Caco-2 (cell line): ENCODE data around the gene CHID1. TPM values are rescaled to one million over a fixed set of nuclear protein-coding genes. Genes with fewer than 3 reads are reported as not detected.

Experiments used
- Bru-seq: library from RNA; stranded (reverse); fragments of 400-500 nt; gene quantifications from one replicate; lab custom pipeline; 2021; lab: Mats Ljungman, UMichigan
- BruChase-seq, 2 experiments: library from RNA; stranded (reverse); fragments of 400-500 nt; gene quantifications; one replicate each; lab custom pipeline; 2021; lab: Mats Ljungman, UMichigan
- BruUV-seq: library from RNA; stranded (reverse); fragments of 400-500 nt; replicated peaks from 2 replicates; lab custom pipeline; 2021; lab: Mats Ljungman, UMichigan
- CTCF ChIA-PET: fragments of 300-600 bp; sonication (Branson Sonifier 250); formaldehyde crosslinking; loops from one replicate; lab custom pipeline; 2022; ENCODE audit warnings: antibody characterized with exemption; lab: Charles Lee
- POLR2A ChIA-PET: fragments of 300-600 bp; sonication (Branson Sonifier 250); formaldehyde crosslinking; loops from one replicate; lab custom pipeline; 2022; ENCODE audit warnings: antibody characterized with exemption; lab: Charles Lee
- DNase-seq, 2 experiments: peaks; one replicate each; pipeline versions ENCODE4 v3.0.0 to v3.0.0-alpha.2; 2020 to 2022
- H3K27me3 ChIP-seq: replicated peaks from 2 replicates; pipeline ENCODE4 v1.6.0; 2011; ENCODE audit warnings: low read length; ENCODE audit not compliant: control insufficient read depth, insufficient read depth
- H3K36me3 ChIP-seq: 2 replicates; pipeline ENCODE4 v1.5.1; 2011; ENCODE audit warnings: low read length; ENCODE audit not compliant: control insufficient read depth, insufficient read depth
- H3K4me1 ChIP-seq: fragments of 250-450 bp; sonication (Bioruptor Pico); 2 replicates; pipeline ENCODE4 v1.5.1; 2020; ENCODE audit warnings: mild to moderate bottlenecking
- H3K4me3 ChIP-seq: 2 replicates; pipeline ENCODE4 v1.5.1; 2011; ENCODE audit warnings: low read depth, mild to moderate bottlenecking, control low read depth, low read length
- H3K9me3 ChIP-seq: fragments of 250-450 bp; sonication (Bioruptor Pico); 2 replicates; pipeline ENCODE4 v1.5.1; 2020; ENCODE audit warnings: mild to moderate bottlenecking, moderate library complexity
- H3K27ac Mint-ChIP-seq: one replicate; pipeline ENCODE4 v1.8.0; 2022; ENCODE audit warnings: mixed read lengths; ENCODE audit not compliant: unreplicated experiment
- H3K27me3 Mint-ChIP-seq: one replicate; pipeline ENCODE4 v1.8.0; 2022; ENCODE audit warnings: mixed read lengths; ENCODE audit not compliant: insufficient read depth, unreplicated experiment
- H3K36me3 Mint-ChIP-seq: one replicate; pipeline ENCODE4 v1.8.0; 2022; ENCODE audit warnings: mild to moderate bottlenecking, mixed read lengths; ENCODE audit not compliant: insufficient read depth, unreplicated experiment
- H3K4me1 Mint-ChIP-seq: one replicate; pipeline ENCODE4 v1.8.0; 2022; ENCODE audit warnings: low read depth, mixed read lengths; ENCODE audit not compliant: unreplicated experiment
- H3K4me3 Mint-ChIP-seq: one replicate; pipeline ENCODE4 v1.8.0; 2022; ENCODE audit warnings: mild to moderate bottlenecking, moderate library complexity, mixed read lengths; ENCODE audit not compliant: unreplicated experiment
- H3K9me3 Mint-ChIP-seq: one replicate; pipeline ENCODE4 v1.8.0; 2022; ENCODE audit warnings: mixed read lengths; ENCODE audit not compliant: unreplicated experiment
- intact Hi-C: fragments of 100-400 bp; cut with micrococcal nuclease; formaldehyde crosslinking; loops from one replicate; pipeline ENCODE4 v1.10.0; 2022; ENCODE audit not compliant: unreplicated experiment
- long read RNA-seq: library from polyadenylated mRNA; stranded (forward); transcript quantifications from one replicate; pipeline ENCODE4 v2.0.0, GENCODE V29; 2022
- total RNA-seq: library from RNA; stranded (reverse); gene quantifications from 2 replicates; pipeline ENCODE4 v1.2.3, GENCODE V29; 2022
- TF ChIP-seq, protein P1 (sequence below), 2 experiments: fragments of 200-600 bp in 1 of 2; IDR thresholded peaks; 1 replicate in 1 of 2; 2 replicates in 1 of 2; pipeline versions ENCODE4 v1.5.1 to v1.8.0; 2011 to 2022; ENCODE audit warnings: antibody characterized with exemption in 1 of 2, control low read depth in 1 of 2, inconsistent platforms in 1 of 2, low read depth in 1 of 2, low read length in 1 of 2, mild to moderate bottlenecking in 1 of 2, moderate library complexity in 1 of 2; ENCODE audit not compliant: insufficient read depth in 1 of 2, severe bottlenecking in 1 of 2, unreplicated experiment in 1 of 2

The CHID1 gene
- 166 and 180 TPM in 2 replicates for total RNA-seq
- Bru-seq, nascent RNA = percentile 60 among the genes with signal in this experiment
- BruChase-seq, experiment 1, labeled RNA remaining after a 2-hour chase = percentile 65 among the genes with signal in this experiment
- BruChase-seq, experiment 2, labeled RNA remaining after a 6-hour chase = percentile 74 among the genes with signal in this experiment
- long read RNA-seq, transcript CHID1-203 (14 exons, 1,477 nt) = minor isoform, 47 of 439 reads
- long read RNA-seq, transcript CHID1-201 (13 exons, 3,374 nt) = major isoform, 167 of 439 reads
- long read RNA-seq, transcript CHID1-202 (12 exons, 1,289 nt) = minor isoform, 17 of 439 reads
- long read RNA-seq, partial matches to known transcripts = 84 of 439 reads
- long read RNA-seq, other reads (novel, unspliced or antisense) = 123 of 439 reads

DNA sequence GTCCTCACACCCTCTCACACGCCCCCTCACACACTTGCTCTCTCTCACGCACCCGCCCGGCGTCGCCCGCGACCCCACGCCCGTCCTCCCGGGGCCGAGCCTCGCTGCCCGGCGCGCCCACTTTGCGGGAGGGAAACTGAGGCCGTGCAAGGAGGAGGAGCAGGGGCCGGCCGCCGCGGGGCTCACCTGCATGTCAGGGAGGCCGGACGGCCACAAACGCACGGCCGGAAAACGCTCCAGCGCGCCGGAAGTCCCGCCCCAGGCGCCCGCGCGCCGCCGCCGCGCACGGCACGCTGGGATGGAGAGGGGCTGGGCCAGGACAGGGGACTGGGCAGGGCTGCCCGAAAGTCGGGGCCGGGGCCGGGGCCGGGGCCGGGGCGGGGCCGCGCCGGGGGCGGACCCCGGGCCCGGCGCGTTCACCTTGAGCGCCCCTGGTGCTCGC lies at the start of gene CHID1:
Gene CHID1 (minus strand): TSS at position 222 of the 442 bp plus-strand sequence. CDS start 5,994 bp downstream, outside the sequence.
- POLR2A ChIA-PET = interaction anchor here (0.6 to 1.7 kb wide), 3 partner anchors 30 to 91 kb away, joined by 3 to 12 read pairs (median 3); no protein-coding TSS in a partner anchor
- H3K27me3 ChIP-seq = no peaks in the 10 kb centered on the region
- Mint-ChIP-seq H3K27me3 (no peaks in the 10 kb centered on the region), H3K4me3 (peak within 1 kb of the TSS; percentile 84), H3K27ac (peak within 1 kb of the TSS; percentile 78), H3K36me3 (peaks cover 20% of the 10 kb centered on the region), H3K9me3 (no peaks in the 10 kb centered on the region), H3K4me1 (peaks cover 6% of the 10 kb centered on the region)
- peak; percentile 90 to 96 for DNase-seq
- no peaks in the 10 kb centered on the region for H3K9me3 ChIP-seq
- CTCF ChIA-PET = interaction anchor here (0.6 to 1.5 kb wide), 5 partner anchors 13 to 144 kb away, joined by 3 to 6 read pairs (median 4); no protein-coding TSS in a partner anchor
- BruUV-seq = no TSS peak
- peaks cover 1% of the 10 kb centered on the region; the same call in 1 of the 2 replicates for H3K36me3 ChIP-seq
- intact Hi-C loops = loop anchor here (1.0 kb wide), 1 partner anchor 42 kb away; no protein-coding TSS in a partner anchor
- TF ChIP-seq, protein P1, sequence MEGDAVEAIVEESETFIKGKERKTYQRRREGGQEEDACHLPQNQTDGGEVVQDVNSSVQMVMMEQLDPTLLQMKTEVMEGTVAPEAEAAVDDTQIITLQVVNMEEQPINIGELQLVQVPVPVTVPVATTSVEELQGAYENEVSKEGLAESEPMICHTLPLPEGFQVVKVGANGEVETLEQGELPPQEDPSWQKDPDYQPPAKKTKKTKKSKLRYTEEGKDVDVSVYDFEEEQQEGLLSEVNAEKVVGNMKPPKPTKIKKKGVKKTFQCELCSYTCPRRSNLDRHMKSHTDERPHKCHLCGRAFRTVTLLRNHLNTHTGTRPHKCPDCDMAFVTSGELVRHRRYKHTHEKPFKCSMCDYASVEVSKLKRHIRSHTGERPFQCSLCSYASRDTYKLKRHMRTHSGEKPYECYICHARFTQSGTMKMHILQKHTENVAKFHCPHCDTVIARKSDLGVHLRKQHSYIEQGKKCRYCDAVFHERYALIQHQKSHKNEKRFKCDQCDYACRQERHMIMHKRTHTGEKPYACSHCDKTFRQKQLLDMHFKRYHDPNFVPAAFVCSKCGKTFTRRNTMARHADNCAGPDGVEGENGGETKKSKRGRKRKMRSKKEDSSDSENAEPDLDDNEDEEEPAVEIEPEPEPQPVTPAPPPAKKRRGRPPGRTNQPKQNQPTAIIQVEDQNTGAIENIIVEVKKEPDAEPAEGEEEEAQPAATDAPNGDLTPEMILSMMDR (IDR thresholded peaks at IDR 0.05; ENCODE audit: insufficient read depth in 1 of 2, low read depth in 1 of 2, low read length in 1 of 2, severe bottlenecking in 1 of 2, unreplicated experiment in 1 of 2) = no peak
- H3K4me1 ChIP-seq = peaks cover 6% of the 10 kb centered on the region
- H3K4me3 ChIP-seq = peak within 1 kb of the TSS; percentile 100

DNA sequence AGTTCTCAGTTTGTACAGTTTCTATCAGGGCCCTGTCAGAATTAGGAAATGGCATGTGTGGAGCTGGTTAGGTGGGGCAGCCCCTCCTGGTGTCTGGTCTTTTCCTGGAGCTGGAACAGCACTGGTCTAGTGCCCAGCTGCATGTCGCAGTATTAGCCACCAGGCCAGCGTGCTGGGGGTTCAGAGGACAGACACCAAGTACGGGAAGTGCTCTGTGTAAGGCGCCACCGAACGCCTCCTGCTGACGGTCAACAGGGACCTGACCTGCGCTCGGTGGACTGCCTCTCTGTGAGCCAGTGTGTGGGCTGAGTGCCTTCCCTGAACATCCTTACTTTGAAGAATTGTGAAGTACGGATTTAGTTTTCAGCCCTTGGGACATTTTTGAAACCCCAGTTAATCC lies 49.0 kb upstream of the CHID1 start:
- Mint-ChIP-seq H3K4me3 (no peak overlapping the region), H3K9me3 (no peaks in the 10 kb centered on the region), H3K27ac (peak overlapping the region; percentile 78), H3K36me3 (peaks cover 85% of the 10 kb centered on the region), H3K4me1 (peaks cover 38% of the 10 kb centered on the region), H3K27me3 (no peaks in the 10 kb centered on the region)
- Histone ChIP-seq H3K36me3 (no peaks in the 10 kb centered on the region), H3K4me3 (no peak overlapping the region), H3K9me3 (no peaks in the 10 kb centered on the region), H3K4me1 (peaks cover 50% of the 10 kb centered on the region), H3K27me3 (no peaks in the 10 kb centered on the region)
- TF ChIP-seq, protein P1 (IDR thresholded peaks at IDR 0.05; ENCODE audit: insufficient read depth in 1 of 2, low read depth in 1 of 2, low read length in 1 of 2, severe bottlenecking in 1 of 2, unreplicated experiment in 1 of 2) = no peak
- POLR2A ChIA-PET = no interaction called here
- no TSS peak for BruUV-seq
- CTCF ChIA-PET = interaction anchor here (0.9 kb wide), 1 partner anchor 13 kb away, joined by 6 read pairs; no protein-coding TSS in a partner anchor
- intact Hi-C loops = no loop called here
- DNase-seq = peak in 1 of 2 experiments; percentile 44

DNA sequence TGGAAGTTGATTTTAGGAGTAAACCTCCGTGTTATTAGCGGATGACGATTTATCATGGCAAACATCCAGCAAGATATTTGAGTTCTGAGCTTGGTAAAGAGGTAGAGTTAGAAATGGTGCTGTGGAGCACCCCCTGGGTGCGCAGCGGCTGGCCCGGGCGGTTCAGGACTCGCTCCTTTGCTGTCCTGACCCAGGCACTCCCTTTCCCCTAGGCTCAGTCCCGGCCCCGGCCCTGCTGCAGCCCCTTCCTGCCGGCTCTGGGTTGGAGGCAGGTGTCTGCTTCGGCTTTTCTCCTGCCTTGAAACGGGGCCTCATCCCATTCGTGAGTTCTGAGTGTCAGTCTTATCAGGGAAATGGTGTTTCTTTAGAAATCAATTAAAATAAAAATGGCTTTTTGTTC lies 48.4 kb upstream of the CHID1 start:
- ChIA-PET CTCF (interaction anchor here (0.9 kb wide), 1 partner anchor 13 kb away, joined by 6 read pairs; no protein-coding TSS in a partner anchor), POLR2A (no interaction called here)
- TF ChIP-seq, protein P1 (IDR thresholded peaks at IDR 0.05; ENCODE audit: insufficient read depth in 1 of 2, low read depth in 1 of 2, low read length in 1 of 2, severe bottlenecking in 1 of 2, unreplicated experiment in 1 of 2) = no peak
- H3K27ac Mint-ChIP-seq = peak overlapping the region; percentile 78
- DNase-seq = no peak
- Histone ChIP-seq H3K4me1 (peaks cover 56% of the 10 kb centered on the region), H3K4me3 (no peak overlapping the region), H3K27me3 (no peaks in the 10 kb centered on the region), H3K9me3 (no peaks in the 10 kb centered on the region), H3K36me3 (no peaks in the 10 kb centered on the region)
- peaks cover 44% of the 10 kb centered on the region for H3K4me1 Mint-ChIP-seq
- intact Hi-C loops = no loop called here
- no peaks in the 10 kb centered on the region for H3K27me3 Mint-ChIP-seq
- BruUV-seq = no TSS peak
- no peaks in the 10 kb centered on the region for H3K9me3 Mint-ChIP-seq
- H3K36me3 Mint-ChIP-seq = peaks cover 88% of the 10 kb centered on the region
- H3K4me3 Mint-ChIP-seq = no peak overlapping the region
